ENCODE results near the gene SKOR1.
A peak's percentile ranks its signal among the peaks of the same experiment; 100 is the strongest.

Gene SKOR1

GRCh38 chr15:67882487-67883233, 57.4 kb downstream of the SKOR1 start:
- Histone ChIP-seq H3K4me3 (ENCODE audit: low read depth in 1 of 5, low read length in 5 of 5) (no peak overlapping the region), H3K9ac (ENCODE audit: low read length in 5 of 5) (no peak overlapping the region), H3K9me3 (ENCODE audit: control insufficient read depth in 5 of 5, low read length in 5 of 5) (no peaks in the 10 kb centered on the region), H3K27ac (ENCODE audit: low read depth, low read length) (no peak overlapping the region), H3K27me3 (ENCODE audit: control insufficient read depth in 5 of 5, insufficient read depth in 4 of 5, low read length in 5 of 5) (no peaks in the 10 kb centered on the region), H3K4me1 (ENCODE audit: control insufficient read depth in 5 of 5, insufficient read depth in 5 of 5, low read length in 5 of 5) (peaks cover 4 to 32% (median 20%) of the 10 kb centered on the region in 5 donors), H3K36me3 (ENCODE audit: control insufficient read depth in 5 of 5, insufficient read depth in 5 of 5, low read length in 5 of 5) (no peaks in the 10 kb centered on the region)

DNA sequence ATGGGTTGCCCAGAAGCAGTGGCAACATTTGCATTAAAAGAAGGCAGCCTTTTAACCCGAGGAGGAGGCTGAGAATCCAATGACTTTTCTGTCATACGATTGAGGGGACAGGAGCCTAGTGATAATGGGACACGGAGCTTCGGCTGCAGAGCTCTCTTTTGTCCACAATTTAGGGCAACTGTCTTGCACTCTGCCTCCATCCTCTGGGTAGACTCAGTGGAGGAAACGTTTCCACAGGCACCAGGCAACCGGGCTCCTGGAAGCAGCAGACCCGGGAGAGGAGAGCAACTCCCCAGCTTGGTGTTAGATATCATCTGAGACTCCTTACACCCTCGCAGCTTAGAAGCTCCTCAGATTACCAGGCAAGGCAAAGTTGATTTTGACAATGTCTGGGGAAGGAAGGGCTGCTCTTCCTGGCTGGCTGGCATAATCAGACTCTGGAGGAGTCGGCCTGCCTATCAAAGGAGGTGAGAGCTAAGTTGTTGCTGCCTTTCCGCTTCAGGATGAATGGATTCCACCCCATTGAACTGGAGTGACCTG, 58.0 kb downstream of the SKOR1 start:
- H3K9me3 ChIP-seq (ENCODE audit: control insufficient read depth in 5 of 5, low read length in 5 of 5): no peaks in the 10 kb centered on the region
- H3K4me1 ChIP-seq (ENCODE audit: control insufficient read depth in 5 of 5, insufficient read depth in 5 of 5, low read length in 5 of 5): peaks cover 4 to 32% (median 20%) of the 10 kb centered on the region in 5 donors
- no peaks in the 10 kb centered on the region for H3K36me3 ChIP-seq (ENCODE audit: control insufficient read depth in 5 of 5, insufficient read depth in 5 of 5, low read length in 5 of 5)
- no peak overlapping the region for H3K4me3 ChIP-seq (ENCODE audit: low read depth in 1 of 5, low read length in 5 of 5)
- H3K9ac ChIP-seq (ENCODE audit: low read length in 5 of 5): no peak overlapping the region
- H3K27ac ChIP-seq (ENCODE audit: low read depth, low read length): no peak overlapping the region
- no peaks in the 10 kb centered on the region for H3K27me3 ChIP-seq (ENCODE audit: control insufficient read depth in 5 of 5, insufficient read depth in 4 of 5, low read length in 5 of 5)

DNA sequence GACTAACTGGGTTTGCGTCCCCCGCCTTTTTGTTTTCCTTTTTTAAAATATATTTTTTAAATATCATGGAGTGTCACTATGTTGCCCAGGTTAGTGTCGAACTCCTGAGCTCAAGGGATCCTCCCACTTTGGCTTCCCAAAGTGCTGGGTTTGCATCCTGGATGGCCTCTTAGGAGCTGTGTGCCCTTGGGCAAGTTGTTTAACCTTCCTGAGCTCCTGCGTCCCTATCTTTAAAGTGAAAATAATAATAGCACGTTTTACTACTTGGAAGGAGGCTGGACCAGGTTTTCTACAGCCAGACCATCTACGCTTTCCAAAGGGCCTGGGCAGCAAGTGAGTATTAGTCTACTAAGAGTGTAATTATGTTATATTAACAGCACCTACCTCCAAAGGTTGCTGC, 58.7 kb downstream of the SKOR1 start:
- no peaks in the 10 kb centered on the region for H3K9me3 ChIP-seq (ENCODE audit: control insufficient read depth in 5 of 5, low read length in 5 of 5)
- peaks cover 4 to 32% (median 20%) of the 10 kb centered on the region in 5 donors for H3K4me1 ChIP-seq (ENCODE audit: control insufficient read depth in 5 of 5, insufficient read depth in 5 of 5, low read length in 5 of 5)
- H3K4me3 ChIP-seq (ENCODE audit: low read depth in 1 of 5, low read length in 5 of 5): peak overlapping the region; percentile 42 to 74 (median 72)
- H3K27me3 ChIP-seq (ENCODE audit: control insufficient read depth in 5 of 5, insufficient read depth in 4 of 5, low read length in 5 of 5): no peaks in the 10 kb centered on the region
- no peaks in the 10 kb centered on the region for H3K36me3 ChIP-seq (ENCODE audit: control insufficient read depth in 5 of 5, insufficient read depth in 5 of 5, low read length in 5 of 5)
- peak overlapping the region; percentile 46 for H3K27ac ChIP-seq (ENCODE audit: low read depth, low read length)
- peak overlapping the region in 1 of 5 donors; percentile 37 for H3K9ac ChIP-seq (ENCODE audit: low read length in 5 of 5)

Measured in subcutaneous abdominal adipose tissue (tissue), 5 donors.